Stimulated activated CD4-positive, alpha-beta T cell treated with anti-CD3 and anti-CD28 coated beads, Interleukin-1b, Interleukin-23, amount 100 ng/mL, for 48 hours (primary cell): Measurements from ENCODE around the gene SDCCAG8.
A peak's percentile ranks its signal among the peaks of the same experiment; 100 is the strongest.
"Not testable (repeated sequence)": the region's sequence is repeated elsewhere in the genome, so short reads cannot be mapped to it uniquely, and the experiment has no call there.

Source experiments
- DNase-seq: peaks from one replicate; pipeline ENCODE4 v3.0.0-alpha.2; 2020

Gene SDCCAG8

DNA sequence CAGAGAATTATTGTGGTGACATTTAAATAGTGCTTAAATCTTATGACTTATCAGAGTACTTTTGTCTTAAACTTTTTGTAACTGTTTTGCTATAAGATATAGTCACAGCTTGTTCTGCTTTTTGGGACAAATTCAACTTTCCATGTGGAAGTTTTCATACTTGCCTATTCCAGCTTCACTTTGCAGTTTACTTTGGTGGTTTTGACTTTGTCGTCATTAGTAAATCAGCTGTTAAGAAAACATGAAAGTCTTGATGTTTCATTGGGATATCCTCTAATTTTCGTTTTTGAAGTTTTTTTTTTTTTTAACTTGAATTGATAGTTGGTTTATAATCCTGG lies 31.3 kb downstream of the SDCCAG8 start:
- no peak for DNase-seq

DNA sequence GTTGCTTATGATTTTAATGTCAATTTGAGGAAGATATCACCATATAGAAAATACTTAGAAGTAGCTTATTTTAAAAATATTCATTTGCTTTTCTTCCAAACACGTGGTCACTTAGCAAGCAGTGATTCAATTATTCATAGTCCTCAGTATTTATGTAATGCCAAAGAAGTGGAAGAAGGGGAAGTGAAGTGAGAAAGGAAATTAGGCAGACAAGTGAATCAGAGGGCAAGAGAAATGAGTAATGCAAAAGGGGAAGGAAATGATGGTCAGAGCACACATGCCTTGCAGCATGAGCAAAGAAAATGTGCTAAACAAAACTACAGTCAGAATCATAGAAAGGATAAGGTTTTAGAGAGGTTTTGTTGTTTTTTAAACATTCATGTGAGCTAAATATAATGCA lies 31.8 kb downstream of the SDCCAG8 start:
- DNase-seq = no peak

DNA sequence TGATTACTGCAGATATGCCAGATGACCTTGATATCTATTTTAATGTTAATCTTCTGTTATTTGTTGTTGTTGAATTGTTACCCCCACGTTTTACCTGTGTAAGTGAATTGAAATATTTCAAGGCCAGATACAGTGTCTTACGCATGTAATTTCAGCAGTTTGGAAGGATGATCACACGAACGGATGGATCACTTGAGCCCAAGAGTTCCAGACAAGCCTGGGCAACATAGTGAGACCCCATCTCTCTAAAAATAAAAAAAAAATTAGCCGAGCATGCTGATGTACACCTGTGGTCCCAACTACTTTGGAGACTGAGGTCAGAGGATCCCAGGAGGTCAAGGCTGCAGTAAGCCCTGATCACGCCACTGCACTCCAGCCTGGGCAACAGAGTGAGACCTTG lies 32.2 kb downstream of the SDCCAG8 start:
- no peak for DNase-seq

DNA sequence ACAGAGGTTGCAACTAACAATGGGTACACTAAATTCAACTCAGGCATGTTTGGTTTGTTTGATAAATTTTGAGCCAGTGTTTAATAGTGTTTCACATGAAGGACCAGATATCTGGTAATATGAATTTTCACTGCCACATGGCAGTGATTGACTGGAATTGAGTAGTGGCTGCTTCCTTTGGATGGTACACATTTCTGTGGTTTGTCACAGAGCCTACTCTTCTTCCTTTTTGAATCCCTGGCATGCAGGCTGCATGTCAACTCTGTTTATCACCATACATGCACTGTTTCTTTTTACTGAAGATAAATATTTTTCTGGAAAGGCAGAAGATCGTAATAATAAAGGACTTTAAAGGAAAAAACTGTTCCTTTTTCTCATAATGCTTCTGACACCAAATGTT lies 35.5 kb downstream of the SDCCAG8 start:
- no peak for DNase-seq

DNA sequence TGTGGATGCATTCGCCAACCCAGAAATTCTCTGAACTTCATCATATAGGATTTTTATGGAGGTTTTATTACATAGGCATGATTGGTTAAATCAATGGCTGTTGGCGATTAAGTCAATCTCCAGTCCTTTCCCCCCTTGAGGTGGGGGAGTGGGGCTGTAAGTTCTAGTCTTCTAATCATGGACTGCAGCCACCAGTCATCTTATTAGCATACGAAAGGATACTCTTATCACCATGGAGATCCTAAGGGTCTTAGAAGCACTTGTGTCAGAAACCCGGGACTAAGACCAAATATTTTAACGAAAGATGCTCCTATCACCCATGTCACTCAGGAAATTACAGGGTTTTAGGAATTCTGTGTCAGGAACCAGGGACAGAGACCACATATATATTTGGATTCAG lies 36.3 kb downstream of the SDCCAG8 start:
- no peak for DNase-seq

- DNase-seq = no peak
These were observed 38.3 kb downstream of the SDCCAG8 start for GRCh38 chr1:243293941-243294722.

DNA sequence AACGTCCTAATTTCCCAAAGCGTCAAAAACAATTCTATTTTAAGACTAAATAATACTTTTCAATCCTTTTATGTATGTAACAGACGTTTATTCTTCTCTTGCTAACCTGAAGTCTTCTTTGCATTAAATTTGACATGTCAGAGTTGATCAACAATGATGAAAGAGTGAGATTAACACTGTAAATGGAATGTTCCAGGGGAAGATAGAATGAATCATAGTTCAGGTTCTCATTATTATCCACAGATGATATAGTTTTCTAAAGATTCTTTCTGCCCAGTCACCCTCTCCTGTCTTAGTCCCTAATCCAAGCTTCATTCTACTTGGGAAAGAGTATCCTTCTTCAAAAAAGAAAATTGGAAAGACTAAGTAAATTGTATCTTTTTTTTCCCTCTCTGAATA lies 38.9 kb downstream of the SDCCAG8 start:
- DNase-seq = no peak

GRCh38 chr1:243299069-243299468 lies 43.2 kb downstream of the SDCCAG8 start:
- DNase-seq = no peak

- DNase-seq = no peak
These were observed 45.2 kb downstream of the SDCCAG8 start for GRCh38 chr1:243301059-243301458.

DNA sequence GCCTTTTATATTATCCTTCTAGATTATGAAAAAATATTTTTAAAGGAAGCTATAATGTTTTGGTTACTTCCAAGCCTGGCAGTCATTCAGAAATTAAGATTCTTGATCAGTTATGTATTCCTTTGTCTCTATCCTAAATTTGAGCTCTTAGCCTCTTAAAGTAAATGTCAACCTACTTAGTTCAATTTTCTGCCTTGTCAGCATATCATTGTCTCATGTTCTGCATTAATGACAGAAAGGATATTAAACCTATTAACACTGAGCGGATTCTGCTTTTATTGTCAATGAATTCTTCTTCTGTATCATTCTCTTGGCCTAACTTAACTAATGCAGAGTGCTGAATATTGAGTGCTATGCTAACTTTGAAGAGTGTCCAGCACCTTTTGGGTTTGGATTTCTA lies 56.0 kb downstream of the SDCCAG8 start:
- no peak for DNase-seq

DNA sequence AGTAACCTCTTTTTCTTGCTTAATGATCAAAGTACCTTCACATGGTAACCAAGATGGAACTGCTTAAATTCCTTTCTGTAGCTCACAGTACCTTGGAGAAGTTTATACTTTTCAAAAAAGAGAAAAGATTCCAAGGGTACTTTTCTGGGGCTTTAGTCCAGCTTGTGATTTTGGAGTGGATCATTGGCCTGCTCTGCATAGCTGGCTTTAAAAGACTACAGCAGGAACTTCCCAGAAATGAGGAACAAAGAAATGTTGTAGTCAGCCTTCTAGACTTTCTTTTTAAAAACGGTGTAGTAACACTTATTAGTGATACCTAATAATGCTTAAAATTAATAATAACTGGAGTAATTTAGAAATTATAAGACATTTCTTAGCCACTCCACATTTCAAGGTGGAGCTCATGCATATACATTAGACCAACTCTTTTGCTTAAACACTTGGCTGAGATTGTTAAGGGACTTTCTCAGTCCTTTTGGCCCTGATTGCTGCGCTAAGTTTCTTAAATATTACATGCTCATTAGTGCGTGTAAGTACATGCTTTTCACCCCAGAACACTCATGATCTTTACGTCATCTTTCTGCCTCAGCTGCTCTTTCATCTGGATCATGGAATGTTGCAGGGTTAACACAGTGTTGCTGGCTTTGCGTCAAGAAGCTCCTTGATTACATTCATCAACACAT lies 57.3 kb downstream of the SDCCAG8 start:
- no peak for DNase-seq

DNA sequence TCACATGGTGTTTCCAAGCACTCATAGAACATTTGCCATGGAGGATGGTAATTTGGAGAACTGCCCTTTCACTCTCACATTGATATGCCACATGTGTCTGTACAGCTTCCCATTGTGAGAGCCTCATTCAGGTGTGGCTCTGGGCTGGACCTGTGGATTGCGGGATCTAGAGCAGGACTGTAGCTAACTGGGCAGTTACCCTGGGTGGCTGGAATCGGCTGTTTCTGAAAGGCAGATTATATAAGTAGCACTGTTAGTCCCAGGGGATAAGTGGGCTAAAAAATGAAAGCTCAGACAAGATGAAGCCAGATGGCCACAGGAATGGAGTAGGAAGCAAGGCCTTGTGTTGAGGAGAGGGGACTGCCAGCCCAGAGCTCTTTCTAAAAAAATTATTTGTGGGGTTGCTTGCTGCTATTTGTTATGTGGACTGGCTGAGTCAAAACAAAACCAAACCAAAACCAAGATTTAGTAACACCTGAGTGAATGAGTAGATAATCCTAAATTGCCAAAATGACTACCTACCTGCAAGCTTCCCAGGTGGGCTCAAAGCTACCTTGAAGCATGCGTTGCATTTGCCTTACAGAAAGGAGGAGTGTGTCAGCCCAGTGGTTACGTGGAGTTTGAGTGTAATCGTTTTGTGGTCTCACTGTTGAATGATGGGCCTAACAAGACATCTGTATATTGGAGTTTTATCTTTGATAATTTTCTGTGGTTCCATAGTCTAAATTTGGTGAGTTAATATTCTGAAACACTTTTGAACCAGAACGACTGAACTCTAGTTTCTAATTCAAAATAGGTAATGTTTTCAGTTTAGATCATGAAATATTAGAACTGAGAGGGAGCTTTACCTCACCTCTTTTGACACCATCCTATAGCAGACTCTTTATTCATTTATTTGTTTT lies 58.0 kb downstream of the SDCCAG8 start:
- DNase-seq = no peak

GRCh38 chr1:243315455-243315854 lies 59.6 kb downstream of the SDCCAG8 start:
- DNase-seq = no peak

DNA sequence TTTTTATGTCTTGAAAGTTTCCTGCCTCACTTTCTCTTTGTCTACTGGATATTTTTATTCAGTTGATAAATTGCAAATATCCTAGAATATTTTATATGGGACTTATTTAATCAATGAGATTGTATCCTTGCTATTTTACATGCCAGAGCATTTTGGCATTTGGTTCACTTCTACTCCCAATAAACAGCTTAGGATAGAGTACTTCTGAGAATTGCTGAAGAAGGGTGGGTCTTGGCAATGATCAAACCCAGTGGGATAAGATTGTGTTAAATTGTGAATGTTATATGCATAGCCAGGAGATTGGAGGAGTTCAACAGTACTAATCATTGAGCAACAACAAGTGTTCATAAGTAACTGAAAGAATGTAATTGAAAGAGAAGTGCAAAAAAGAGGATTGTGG lies 60.1 kb downstream of the SDCCAG8 start:
- no peak for DNase-seq

- DNase-seq = no peak
These were observed 60.6 kb downstream of the SDCCAG8 start for GRCh38 chr1:243316366-243316989.

DNA sequence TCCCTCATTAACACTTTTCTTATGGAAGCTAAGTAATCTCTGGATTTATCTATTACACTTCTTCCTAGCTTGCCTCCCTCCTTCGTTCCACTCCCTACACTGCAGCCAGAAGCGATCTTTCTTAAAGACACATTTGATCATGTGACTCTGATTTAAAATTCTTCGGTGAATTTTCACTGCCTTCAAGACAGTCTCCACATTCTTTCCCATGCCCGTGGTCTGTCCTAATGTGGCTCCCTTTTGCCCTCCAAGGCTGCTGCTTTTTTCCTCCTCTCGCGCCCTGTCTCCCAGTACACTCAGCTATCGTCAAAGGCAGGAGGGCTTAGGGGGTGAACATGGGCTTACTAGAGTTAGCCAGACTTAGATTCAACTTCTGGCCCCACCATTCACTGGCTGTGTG lies 64.4 kb downstream of the SDCCAG8 start:
- no peak for DNase-seq

DNA sequence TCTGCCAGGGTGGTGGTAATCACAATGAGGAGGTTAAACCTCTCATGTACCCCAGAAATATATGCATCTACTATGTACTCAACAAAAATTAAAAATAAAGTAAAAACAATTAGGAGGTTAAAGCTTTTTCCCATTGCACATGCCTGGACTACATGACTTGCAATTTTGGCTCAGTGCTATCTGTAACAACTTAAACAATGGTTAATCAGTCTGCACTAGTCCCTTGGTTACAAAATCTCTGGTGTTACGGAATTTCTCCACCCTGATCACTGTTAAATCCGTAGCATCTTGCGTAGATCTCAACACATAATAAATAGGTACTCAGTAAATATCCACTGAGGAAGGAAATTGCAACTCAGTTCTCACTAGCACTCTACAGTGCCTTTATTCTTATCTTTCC lies 66.5 kb downstream of the SDCCAG8 start:
- no peak for DNase-seq

GRCh38 chr1:243323491-243323890 lies 67.7 kb downstream of the SDCCAG8 start:
- DNase-seq = no peak

- DNase-seq = no peak
These were observed 69.6 kb downstream of the SDCCAG8 start for GRCh38 chr1:243325305-243325890.

DNA sequence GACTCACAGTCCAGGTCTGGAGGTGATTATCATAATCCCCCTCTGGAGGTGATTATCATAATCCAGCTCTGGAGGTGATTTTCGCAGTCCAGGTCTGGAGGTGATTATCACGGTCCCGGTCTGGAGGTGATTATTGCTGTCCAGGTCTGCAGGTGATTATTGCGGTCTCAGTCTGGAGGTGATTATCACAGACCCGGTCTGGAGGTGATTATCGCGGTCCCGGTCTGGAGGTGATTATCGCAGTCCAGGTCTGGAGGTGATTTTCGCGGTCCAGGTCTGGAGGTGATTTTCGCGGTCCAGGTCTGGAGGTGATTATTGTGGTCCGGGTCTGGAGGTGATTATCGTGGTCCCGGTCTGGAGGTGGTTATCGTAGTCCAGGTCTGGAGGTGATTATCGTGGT lies 76.6 kb downstream of the SDCCAG8 start:
- no peak for DNase-seq

DNA sequence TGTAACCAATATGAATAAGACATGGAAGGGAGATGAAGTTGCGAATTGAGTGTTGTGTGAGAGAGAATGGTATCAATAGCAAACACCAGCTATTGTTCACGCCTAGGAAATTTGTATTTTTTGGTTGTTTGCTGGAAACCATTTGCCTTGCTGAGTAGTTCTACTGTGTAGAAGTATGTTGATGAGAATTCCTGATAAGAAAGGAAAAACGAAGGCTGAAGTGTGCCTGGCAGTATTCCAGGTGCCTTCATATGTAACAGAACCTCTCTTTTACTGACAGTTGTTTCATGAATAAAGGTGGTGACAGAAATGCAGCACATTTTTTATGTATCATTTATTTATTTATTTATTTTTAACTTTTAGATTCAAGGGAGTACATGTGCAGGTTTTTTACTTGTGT lies 79.5 kb downstream of the SDCCAG8 start:
- DNase-seq = no peak

- DNase-seq = peak; percentile 16
These were observed 80.3 kb downstream of the SDCCAG8 start for GRCh38 chr1:243336163-243336562.

- DNase-seq = not testable (repeated sequence)
These were observed 83.0 kb downstream of the SDCCAG8 start for GRCh38 chr1:243338848-243339247.
